Breast epithelium (tissue), 3 donors: ENCODE results near the gene TBC1D1.
A peak's percentile ranks its signal among the peaks of the same experiment; 100 is the strongest.

Experiments
- CTCF ChIP-seq, 3 donors: fragments of 450-650 bp; IDR thresholded peaks; one replicate each; pipeline ENCODE4 v1.5.1; 2016 to 2017; ENCODE audit warnings: antibody characterized with exemption in 3 of 3, mild to moderate bottlenecking in 3 of 3, moderate library complexity in 3 of 3
- POLR2A ChIP-seq: fragments of 450-650 bp; IDR thresholded peaks from one replicate; pipeline ENCODE4 v1.6.1; 2016; ENCODE audit warnings: antibody characterized with exemption, mild to moderate bottlenecking, moderate library complexity

- TF ChIP-seq CTCF (IDR thresholded peaks at IDR 0.05) = peak; percentile 11 to 55 (median 53)
- TF ChIP-seq POLR2A = no peak
Observed at GRCh38 chr4:38034986-38035882, 144.3 kb downstream of the TBC1D1 start.
